SU-DHL-6 (cell line): ENCODE data around the gene DGKB.

ENCODE experiments used
- H2AFZ ChIP-seq: fragments of 200-600 bp; sonication (generic); 2 replicates; pipeline ENCODE4 v1.6.1; 2014; ENCODE audit warnings: low read depth, mild to moderate bottlenecking, moderate library complexity, mixed read lengths, antibody characterized with exemption, low read length; ENCODE audit not compliant: severe bottlenecking
- H3F3A ChIP-seq: fragments of 200-600 bp; shearing (Covaris generic); 2 replicates; pipeline ENCODE4 v1.6.0; 2016; ENCODE audit warnings: antibody characterized with exemption, mild to moderate bottlenecking; ENCODE audit not compliant: insufficient read depth
- H3K27ac ChIP-seq: fragments of 200-600 bp; sonication (generic); 2 replicates; pipeline ENCODE4 v1.5.1; 2016; ENCODE audit warnings: low read depth, mild to moderate bottlenecking, low read length, moderate library complexity, mixed read lengths
- H3K27me3 ChIP-seq: fragments of 200-600 bp; sonication (generic), shearing (Covaris generic); 2 replicates; pipeline ENCODE4 v1.6.0; 2014; ENCODE audit warnings: mild to moderate bottlenecking, low read length
- H3K36me3 ChIP-seq: fragments of 200-600 bp; sonication (generic); 2 replicates; pipeline ENCODE4 v1.6.1; 2014; ENCODE audit warnings: mild to moderate bottlenecking, low read length, mixed read lengths
- H3K4me2 ChIP-seq: fragments of 300-600, 200-600 bp; shearing (Covaris generic), sonication (generic); 2 replicates; pipeline ENCODE4 v1.6.0; 2014; ENCODE audit warnings: low read length, low read depth, mild to moderate bottlenecking; ENCODE audit not compliant: poor library complexity, severe bottlenecking
- H3K4me3 ChIP-seq: fragments of 200-600 bp; sonication (generic); 2 replicates; pipeline ENCODE4 v1.5.1; 2014; ENCODE audit warnings: antibody characterized with exemption, low read length, mild to moderate bottlenecking, mixed read lengths; ENCODE audit not compliant: insufficient read depth, poor library complexity, severe bottlenecking
- H3K79me2 ChIP-seq: fragments of 200-600 bp; sonication (generic); 2 replicates; pipeline ENCODE4 v1.6.1; 2014; ENCODE audit warnings: mild to moderate bottlenecking, low read length, moderate library complexity; ENCODE audit not compliant: insufficient read depth
- H3K9ac ChIP-seq: fragments of 200-600 bp; sonication (generic); 2 replicates; pipeline ENCODE4 v1.7.0; 2014; ENCODE audit warnings: mild to moderate bottlenecking, low read length
- H3K9me2 ChIP-seq: fragments of 200-600 bp; sonication (generic); replicated peaks from 2 replicates; pipeline ENCODE4 v1.6.1; 2014; ENCODE audit warnings: low read length; ENCODE audit not compliant: insufficient read depth
- H3K9me3 ChIP-seq: fragments of 200-600 bp; sonication (generic); 2 replicates; pipeline ENCODE4 v1.6.1; 2014; ENCODE audit warnings: low read length, mixed read lengths; ENCODE audit not compliant: insufficient read depth
- H4K20me1 ChIP-seq: fragments of 200-600 bp; sonication (generic); 2 replicates; pipeline ENCODE4 v1.6.1; 2014; ENCODE audit warnings: low read depth, mild to moderate bottlenecking, antibody characterized with exemption, low read length, moderate library complexity, mixed read lengths
- EZH2phosphoT487 ChIP-seq: fragments of 200-600 bp; sonication (generic), shearing (Covaris generic); conservative IDR thresholded peaks from 2 replicates; pipeline ENCODE4 v1.6.1; 2018; ENCODE audit warnings: mild to moderate bottlenecking, antibody characterized with exemption, low read length, moderate library complexity, mixed read lengths
- TF ChIP-seq, protein P1 (sequence below): fragments of 200-600 bp; sonication (generic); IDR thresholded peaks from one replicate; pipeline ENCODE4 v1.5.1; 2017; ENCODE audit warnings: antibody characterized with exemption, mild to moderate bottlenecking, low read length, moderate library complexity; ENCODE audit not compliant: insufficient read depth, poor library complexity, severe bottlenecking

The DGKB gene

GRCh38 chr7:14294637-14295036 lies 607.9 kb downstream of the DGKB start:
- H3K4me3 ChIP-seq = no peak overlapping the region
- no peaks in the 10 kb centered on the region for H4K20me1 ChIP-seq
- H3K9me3 ChIP-seq = no peaks in the 10 kb centered on the region
- H3K27me3 ChIP-seq = no peaks in the 10 kb centered on the region
- H3K36me3 ChIP-seq = no peaks in the 10 kb centered on the region
- no peaks in the 10 kb centered on the region for H3F3A ChIP-seq
- TF ChIP-seq, protein P1, sequence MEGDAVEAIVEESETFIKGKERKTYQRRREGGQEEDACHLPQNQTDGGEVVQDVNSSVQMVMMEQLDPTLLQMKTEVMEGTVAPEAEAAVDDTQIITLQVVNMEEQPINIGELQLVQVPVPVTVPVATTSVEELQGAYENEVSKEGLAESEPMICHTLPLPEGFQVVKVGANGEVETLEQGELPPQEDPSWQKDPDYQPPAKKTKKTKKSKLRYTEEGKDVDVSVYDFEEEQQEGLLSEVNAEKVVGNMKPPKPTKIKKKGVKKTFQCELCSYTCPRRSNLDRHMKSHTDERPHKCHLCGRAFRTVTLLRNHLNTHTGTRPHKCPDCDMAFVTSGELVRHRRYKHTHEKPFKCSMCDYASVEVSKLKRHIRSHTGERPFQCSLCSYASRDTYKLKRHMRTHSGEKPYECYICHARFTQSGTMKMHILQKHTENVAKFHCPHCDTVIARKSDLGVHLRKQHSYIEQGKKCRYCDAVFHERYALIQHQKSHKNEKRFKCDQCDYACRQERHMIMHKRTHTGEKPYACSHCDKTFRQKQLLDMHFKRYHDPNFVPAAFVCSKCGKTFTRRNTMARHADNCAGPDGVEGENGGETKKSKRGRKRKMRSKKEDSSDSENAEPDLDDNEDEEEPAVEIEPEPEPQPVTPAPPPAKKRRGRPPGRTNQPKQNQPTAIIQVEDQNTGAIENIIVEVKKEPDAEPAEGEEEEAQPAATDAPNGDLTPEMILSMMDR = no peak
- TF ChIP-seq EZH2phosphoT487 = no peak
- H3K9me2 ChIP-seq = no peaks in the 10 kb centered on the region
- H3K79me2 ChIP-seq = no peaks in the 10 kb centered on the region
- H3K9ac ChIP-seq = no peak overlapping the region
- no peak overlapping the region for H3K4me2 ChIP-seq
- H2AFZ ChIP-seq = no peak overlapping the region
- no peak overlapping the region for H3K27ac ChIP-seq

GRCh38 chr7:14293434-14293833 lies 609.1 kb downstream of the DGKB start:
- Histone ChIP-seq H3K79me2 (no peaks in the 10 kb centered on the region), H3K36me3 (no peaks in the 10 kb centered on the region), H4K20me1 (no peaks in the 10 kb centered on the region), H3K4me2 (no peak overlapping the region), H3F3A (no peaks in the 10 kb centered on the region), H2AFZ (no peak overlapping the region), H3K4me3 (no peak overlapping the region), H3K9me2 (no peaks in the 10 kb centered on the region), H3K27me3 (no peaks in the 10 kb centered on the region), H3K9me3 (no peaks in the 10 kb centered on the region), H3K27ac (no peak overlapping the region), H3K9ac (no peak overlapping the region)
- TF ChIP-seq, protein P1 = no peak
- TF ChIP-seq EZH2phosphoT487 = no peak

DNA sequence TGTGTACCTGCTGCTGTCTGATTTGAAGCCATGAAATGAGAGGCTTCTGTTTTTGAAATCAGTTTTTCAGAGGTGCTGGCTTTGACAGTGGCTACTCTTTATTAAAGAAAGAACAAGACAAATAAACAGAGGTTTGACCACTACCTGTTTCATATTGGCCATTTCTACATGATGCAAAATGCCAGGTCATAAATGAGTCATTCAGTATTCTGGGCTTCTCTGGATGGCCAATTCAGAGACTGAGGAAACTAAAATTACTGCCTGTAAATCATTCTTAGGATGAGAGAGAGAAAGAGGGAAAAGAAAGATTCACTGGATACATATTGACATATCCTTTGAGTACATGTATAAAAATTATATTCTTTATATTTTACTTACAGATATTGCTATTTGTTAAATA lies 609.8 kb downstream of the DGKB start:
- Histone ChIP-seq H3K9ac (no peak overlapping the region), H3K79me2 (no peaks in the 10 kb centered on the region), H4K20me1 (no peaks in the 10 kb centered on the region), H3K4me3 (no peak overlapping the region), H3F3A (no peaks in the 10 kb centered on the region), H3K9me3 (no peaks in the 10 kb centered on the region), H2AFZ (no peak overlapping the region), H3K4me2 (no peak overlapping the region), H3K27ac (no peak overlapping the region), H3K27me3 (no peaks in the 10 kb centered on the region), H3K9me2 (no peaks in the 10 kb centered on the region), H3K36me3 (no peaks in the 10 kb centered on the region)
- no peak for TF ChIP-seq EZH2phosphoT487
- TF ChIP-seq, protein P1 = no peak
